ENCODE results near the gene CERS6. TPM values are rescaled to one million over a fixed set of nuclear protein-coding genes. Genes with fewer than 3 reads are reported as not detected.
A peak's percentile ranks its signal among the peaks of the same experiment; 100 is the strongest.

Gene CERS6
- total and polyA plus RNA-seq, 4 donors = 4.3 to 25.8 (median 13.6) TPM

GRCh38 chr2:168660870-168661862 lies 205.1 kb downstream of the CERS6 start:
- DNase-seq = peak in 1 of 3 donors; percentile 33
- 79 to 81% methylated on average over 9 of the region's 9 CpGs for WGBS, 2 donors

GRCh38 chr2:168661863-168662256 lies 205.8 kb downstream of the CERS6 start:
- no peak overlapping the region for H3K4me3 ChIP-seq
- H3K27ac ChIP-seq (ENCODE audit: low read depth in 1 of 2, low read length in 1 of 2) = no peak overlapping the region

More at GRCh38 chr2:168660870-168661862, 205.1 kb downstream of the CERS6 start:
- no peak for ATAC-seq (ENCODE audit: insufficient read depth, low FRiP score)
- TF ChIP-seq, protein P1, sequence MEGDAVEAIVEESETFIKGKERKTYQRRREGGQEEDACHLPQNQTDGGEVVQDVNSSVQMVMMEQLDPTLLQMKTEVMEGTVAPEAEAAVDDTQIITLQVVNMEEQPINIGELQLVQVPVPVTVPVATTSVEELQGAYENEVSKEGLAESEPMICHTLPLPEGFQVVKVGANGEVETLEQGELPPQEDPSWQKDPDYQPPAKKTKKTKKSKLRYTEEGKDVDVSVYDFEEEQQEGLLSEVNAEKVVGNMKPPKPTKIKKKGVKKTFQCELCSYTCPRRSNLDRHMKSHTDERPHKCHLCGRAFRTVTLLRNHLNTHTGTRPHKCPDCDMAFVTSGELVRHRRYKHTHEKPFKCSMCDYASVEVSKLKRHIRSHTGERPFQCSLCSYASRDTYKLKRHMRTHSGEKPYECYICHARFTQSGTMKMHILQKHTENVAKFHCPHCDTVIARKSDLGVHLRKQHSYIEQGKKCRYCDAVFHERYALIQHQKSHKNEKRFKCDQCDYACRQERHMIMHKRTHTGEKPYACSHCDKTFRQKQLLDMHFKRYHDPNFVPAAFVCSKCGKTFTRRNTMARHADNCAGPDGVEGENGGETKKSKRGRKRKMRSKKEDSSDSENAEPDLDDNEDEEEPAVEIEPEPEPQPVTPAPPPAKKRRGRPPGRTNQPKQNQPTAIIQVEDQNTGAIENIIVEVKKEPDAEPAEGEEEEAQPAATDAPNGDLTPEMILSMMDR (IDR thresholded peaks at IDR 0.05; ENCODE audit: control extremely low read depth, extremely low read depth) = no peak
- Histone ChIP-seq H3K27me3 (ENCODE audit: control insufficient read depth in 3 of 3, insufficient read depth in 3 of 3, low read length in 2 of 3) (no peaks in the 10 kb centered on the region), H3K27ac (ENCODE audit: low read depth in 1 of 2, low read length in 1 of 2) (no peak overlapping the region), H3K9ac (ENCODE audit: insufficient read depth in 1 of 2, low read length in 2 of 2) (no peak overlapping the region), H3K9me3 (ENCODE audit: control insufficient read depth in 4 of 4, insufficient read depth in 3 of 4, low read length in 3 of 4) (peaks cover 0 to 3% (median 0%) of the 10 kb centered on the region in 4 donors), H3K4me1 (ENCODE audit: control insufficient read depth in 5 of 5, insufficient read depth in 5 of 5, low read length in 5 of 5) (peaks cover 0 to 9% (median 0%) of the 10 kb centered on the region in 5 donors), H3K36me3 (ENCODE audit: control insufficient read depth in 4 of 4, insufficient read depth in 4 of 4, low read length in 4 of 4) (no peaks in the 10 kb centered on the region), H3K4me3 (no peak overlapping the region)

GRCh38 chr2:168662651-168663208 lies 206.7 kb downstream of the CERS6 start:
- TF ChIP-seq, protein P1 (IDR thresholded peaks at IDR 0.05; ENCODE audit: control extremely low read depth, extremely low read depth) = no peak
- H3K4me1 ChIP-seq (ENCODE audit: control insufficient read depth in 5 of 5, insufficient read depth in 5 of 5, low read length in 5 of 5) = peaks cover 0 to 9% (median 0%) of the 10 kb centered on the region in 5 donors
- no peaks in the 10 kb centered on the region for H3K36me3 ChIP-seq (ENCODE audit: control insufficient read depth in 4 of 4, insufficient read depth in 4 of 4, low read length in 4 of 4)
- H3K27me3 ChIP-seq (ENCODE audit: control insufficient read depth in 3 of 3, insufficient read depth in 3 of 3, low read length in 2 of 3) = no peaks in the 10 kb centered on the region
- no peak overlapping the region for H3K9ac ChIP-seq (ENCODE audit: insufficient read depth in 1 of 2, low read length in 2 of 2)
- peaks cover 0 to 3% (median 0%) of the 10 kb centered on the region in 4 donors for H3K9me3 ChIP-seq (ENCODE audit: control insufficient read depth in 4 of 4, insufficient read depth in 3 of 4, low read length in 3 of 4)
- H3K27ac ChIP-seq (ENCODE audit: low read depth in 1 of 2, low read length in 1 of 2) = no peak overlapping the region
- ATAC-seq (ENCODE audit: insufficient read depth, low FRiP score) (no peak), DNase-seq (no peak)
- WGBS, 2 donors = 94 to 95% methylated on average over 7 of the region's 7 CpGs
- no peak overlapping the region for H3K4me3 ChIP-seq

More at GRCh38 chr2:168661863-168662256, 205.8 kb downstream of the CERS6 start:
- ATAC-seq (ENCODE audit: insufficient read depth, low FRiP score) = no peak
- no peak overlapping the region for H3K9ac ChIP-seq (ENCODE audit: insufficient read depth in 1 of 2, low read length in 2 of 2)
- WGBS, 2 donors = 80 to 83% methylated on average over 3 of the region's 3 CpGs
- H3K36me3 ChIP-seq (ENCODE audit: control insufficient read depth in 4 of 4, insufficient read depth in 4 of 4, low read length in 4 of 4) = no peaks in the 10 kb centered on the region
- no peak for DNase-seq
- peaks cover 0 to 9% (median 0%) of the 10 kb centered on the region in 5 donors for H3K4me1 ChIP-seq (ENCODE audit: control insufficient read depth in 5 of 5, insufficient read depth in 5 of 5, low read length in 5 of 5)
- peaks cover 0 to 3% (median 0%) of the 10 kb centered on the region in 4 donors for H3K9me3 ChIP-seq (ENCODE audit: control insufficient read depth in 4 of 4, insufficient read depth in 3 of 4, low read length in 3 of 4)
- H3K27me3 ChIP-seq (ENCODE audit: control insufficient read depth in 3 of 3, insufficient read depth in 3 of 3, low read length in 2 of 3) = no peaks in the 10 kb centered on the region
- TF ChIP-seq, protein P1 (IDR thresholded peaks at IDR 0.05; ENCODE audit: control extremely low read depth, extremely low read depth) = no peak

All from lung (tissue), 12 donors.